DOHH2 (cell line): ENCODE data around the gene PARS2.

ENCODE experiments used
- H3F3A ChIP-seq: fragments of 200-600 bp; sonication (generic), shearing (Covaris generic); 2 replicates; pipeline ENCODE4 v1.6.0; 2016; ENCODE audit warnings: antibody characterized with exemption, mild to moderate bottlenecking; ENCODE audit not compliant: control insufficient read depth, insufficient read depth
- H3K27ac ChIP-seq: fragments of 200-600 bp; sonication (generic); 2 replicates; pipeline ENCODE4 v1.5.1; 2014; ENCODE audit warnings: low read depth, mild to moderate bottlenecking, low read length, moderate library complexity
- H3K27me3 ChIP-seq: fragments of 200-600 bp; sonication (generic); 2 replicates; pipeline ENCODE4 v1.6.1; 2014; ENCODE audit warnings: mild to moderate bottlenecking, low read length, mixed read lengths; ENCODE audit not compliant: control insufficient read depth
- H3K36me3 ChIP-seq: fragments of 200-600 bp; sonication (generic); 2 replicates; pipeline ENCODE4 v1.6.1; 2014; ENCODE audit warnings: mild to moderate bottlenecking, low read length, moderate library complexity, mixed read lengths; ENCODE audit not compliant: control insufficient read depth
- H3K4me1 ChIP-seq: fragments of 200-600 bp; sonication (generic); 2 replicates; pipeline ENCODE4 v1.6.1; 2014; ENCODE audit warnings: mild to moderate bottlenecking, low read length, mixed read lengths; ENCODE audit not compliant: control insufficient read depth
- H3K4me2 ChIP-seq: fragments of 200-600 bp; sonication (generic); 2 replicates; pipeline ENCODE4 v1.6.0; 2014; ENCODE audit warnings: mild to moderate bottlenecking, low read length, moderate library complexity
- H3K4me3 ChIP-seq: fragments of 200-600 bp; sonication (generic); 2 replicates; pipeline ENCODE4 v1.5.1; 2014; ENCODE audit warnings: mild to moderate bottlenecking, low read length, mixed read lengths
- H3K79me2 ChIP-seq: fragments of 200-600 bp; sonication (generic); 2 replicates; pipeline ENCODE4 v1.6.1; 2014; ENCODE audit warnings: mild to moderate bottlenecking, low read length, mixed read lengths; ENCODE audit not compliant: control insufficient read depth
- H3K9me2 ChIP-seq: fragments of 200-600 bp; sonication (generic); replicated peaks from 2 replicates; pipeline ENCODE4 v1.6.1; 2014; ENCODE audit warnings: mild to moderate bottlenecking, low read length, mixed read lengths; ENCODE audit not compliant: control insufficient read depth
- H3K9me3 ChIP-seq: fragments of 200-600 bp; sonication (generic); 2 replicates; pipeline ENCODE4 v1.6.1; 2014; ENCODE audit warnings: antibody characterized with exemption, low read length, mixed read lengths; ENCODE audit not compliant: control insufficient read depth, insufficient read depth
- H4K20me1 ChIP-seq: fragments of 200-600 bp; sonication (generic); 2 replicates; pipeline ENCODE4 v1.6.0; 2014; ENCODE audit warnings: low read depth, mild to moderate bottlenecking, antibody characterized with exemption, low read length, moderate library complexity; ENCODE audit not compliant: control insufficient read depth, insufficient read depth
- CTCF ChIP-seq: fragments of 200-600 bp; sonication (generic); IDR thresholded peaks from one replicate; pipeline ENCODE4 v1.5.1; 2014; ENCODE audit warnings: antibody characterized with exemption, mild to moderate bottlenecking, low read depth, low read length; ENCODE audit not compliant: poor library complexity, severe bottlenecking
- EZH2phosphoT487 ChIP-seq: fragments of 200-600 bp; sonication (generic); IDR thresholded peaks from 2 replicates; pipeline ENCODE4 v1.6.1; 2017; ENCODE audit warnings: borderline replicate concordance, mild to moderate bottlenecking, antibody characterized with exemption, low read length, moderate library complexity, mixed read lengths

Gene PARS2

GRCh38 chr1:54745274-54745673, 19.0 kb downstream of the PARS2 start:
- H3K9me2 ChIP-seq = no peaks in the 10 kb centered on the region
- no peaks in the 10 kb centered on the region for H3F3A ChIP-seq

GRCh38 chr1:54744696-54745095, 19.6 kb downstream of the PARS2 start:
- Histone ChIP-seq H3K4me2 (no peak overlapping the region), H3K79me2 (no peaks in the 10 kb centered on the region), H3K27ac (no peak overlapping the region), H3F3A (no peaks in the 10 kb centered on the region), H3K36me3 (peaks cover 35% of the 10 kb centered on the region), H3K9me2 (no peaks in the 10 kb centered on the region), H3K27me3 (no peaks in the 10 kb centered on the region), H3K4me3 (no peak overlapping the region), H3K9me3 (no peaks in the 10 kb centered on the region), H4K20me1 (no peaks in the 10 kb centered on the region), H3K4me1 (no peaks in the 10 kb centered on the region)
- TF ChIP-seq CTCF = no peak
- TF ChIP-seq EZH2phosphoT487 = no peak

More at GRCh38 chr1:54745274-54745673, 19.0 kb downstream of the PARS2 start:
- no peaks in the 10 kb centered on the region for H3K79me2 ChIP-seq
- no peaks in the 10 kb centered on the region for H3K27me3 ChIP-seq
- H4K20me1 ChIP-seq = no peaks in the 10 kb centered on the region
- no peaks in the 10 kb centered on the region for H3K9me3 ChIP-seq
- H3K4me1 ChIP-seq = no peaks in the 10 kb centered on the region
- H3K4me3 ChIP-seq = no peak overlapping the region
- peaks cover 31% of the 10 kb centered on the region for H3K36me3 ChIP-seq
- TF ChIP-seq EZH2phosphoT487 (no peak), CTCF (no peak)
- H3K27ac ChIP-seq = no peak overlapping the region
- H3K4me2 ChIP-seq = no peak overlapping the region

GRCh38 chr1:54743416-54744226, 20.7 kb downstream of the PARS2 start:
- Histone ChIP-seq H4K20me1 (no peaks in the 10 kb centered on the region), H3K4me3 (no peak overlapping the region), H3K79me2 (no peaks in the 10 kb centered on the region), H3K9me2 (no peaks in the 10 kb centered on the region), H3F3A (no peaks in the 10 kb centered on the region), H3K9me3 (no peaks in the 10 kb centered on the region), H3K36me3 (peaks cover 40% of the 10 kb centered on the region), H3K27ac (no peak overlapping the region), H3K27me3 (no peaks in the 10 kb centered on the region), H3K4me1 (no peaks in the 10 kb centered on the region), H3K4me2 (no peak overlapping the region)
- TF ChIP-seq EZH2phosphoT487 = no peak
- TF ChIP-seq CTCF = no peak
